Mesodermal cell (in vitro differentiated cells): ENCODE data around the gene AKR7A3.
"Not testable (repeated sequence)": the region's sequence is repeated elsewhere in the genome, so short reads cannot be mapped to it uniquely, and the experiment has no call there.

Experiments used
- H3K27ac ChIP-seq: 2 replicates; pipeline ENCODE4 v1.7.0; 2013; ENCODE audit warnings: mild to moderate bottlenecking, low read depth, low read length, moderate library complexity; ENCODE audit not compliant: severe bottlenecking
- H3K36me3 ChIP-seq: 2 replicates; pipeline ENCODE4 v1.7.1; 2013; ENCODE audit warnings: mild to moderate bottlenecking, low read length, moderate library complexity; ENCODE audit not compliant: control insufficient read depth, insufficient read depth
- H3K4me1 ChIP-seq: one replicate; pipeline ENCODE4 v1.7.1; 2013; ENCODE audit warnings: mild to moderate bottlenecking, low read length; ENCODE audit not compliant: insufficient read depth, control insufficient read depth, poor library complexity, severe bottlenecking
- H3K4me3 ChIP-seq: 2 replicates; pipeline ENCODE4 v1.7.0; 2013; ENCODE audit warnings: low read length, control low read depth, mild to moderate bottlenecking; ENCODE audit not compliant: insufficient read depth, poor library complexity, severe bottlenecking; ENCODE audit errors: extremely low read depth
- H3K9me3 ChIP-seq: 2 replicates; pipeline ENCODE4 v1.7.1; 2013; ENCODE audit warnings: mild to moderate bottlenecking, low read length, moderate library complexity; ENCODE audit not compliant: control insufficient read depth
- WGBS, 2 experiments: methylation state at CpG; one replicate each; pipeline ENCODE4 v1.1.5; 2013; ENCODE audit warnings: missing lambda C conversion rate in 2 of 2; ENCODE audit not compliant: insufficient coverage in 2 of 2; 5-methylcytosine and 5-hydroxymethylcytosine counted together

AKR7A3 gene

DNA sequence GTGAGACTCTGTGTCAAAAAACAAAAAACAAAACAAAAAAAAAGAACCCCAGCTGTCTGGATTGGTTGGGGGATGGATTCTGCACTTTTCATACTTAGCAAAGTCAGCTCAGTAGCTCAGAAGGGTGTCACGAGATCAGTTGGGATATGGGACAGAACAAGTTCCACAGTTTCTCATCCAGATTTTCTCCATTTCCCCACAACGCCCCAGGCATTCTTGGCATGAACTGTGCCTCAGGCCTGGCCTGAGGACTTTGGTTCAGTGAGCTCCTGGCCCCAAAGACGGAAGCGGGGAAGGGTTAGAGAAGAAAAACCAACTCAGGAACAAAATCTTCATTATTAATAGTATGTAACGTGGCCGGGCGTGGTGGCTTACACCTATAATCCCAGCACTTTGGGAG is 21.5 kb upstream of the AKR7A3 start:
- Histone ChIP-seq H3K4me3 (no peak overlapping the region), H3K9me3 (no peaks in the 10 kb centered on the region), H3K27ac (no peak overlapping the region), H3K36me3 (peaks cover 47% of the 10 kb centered on the region), H3K4me1 (peaks cover 12% of the 10 kb centered on the region)
- 100% methylated on average over 1 of the region's 7 CpGs; no CpG with 5 or more reads in 1 of the 2 experiments for WGBS, 2 experiments

DNA sequence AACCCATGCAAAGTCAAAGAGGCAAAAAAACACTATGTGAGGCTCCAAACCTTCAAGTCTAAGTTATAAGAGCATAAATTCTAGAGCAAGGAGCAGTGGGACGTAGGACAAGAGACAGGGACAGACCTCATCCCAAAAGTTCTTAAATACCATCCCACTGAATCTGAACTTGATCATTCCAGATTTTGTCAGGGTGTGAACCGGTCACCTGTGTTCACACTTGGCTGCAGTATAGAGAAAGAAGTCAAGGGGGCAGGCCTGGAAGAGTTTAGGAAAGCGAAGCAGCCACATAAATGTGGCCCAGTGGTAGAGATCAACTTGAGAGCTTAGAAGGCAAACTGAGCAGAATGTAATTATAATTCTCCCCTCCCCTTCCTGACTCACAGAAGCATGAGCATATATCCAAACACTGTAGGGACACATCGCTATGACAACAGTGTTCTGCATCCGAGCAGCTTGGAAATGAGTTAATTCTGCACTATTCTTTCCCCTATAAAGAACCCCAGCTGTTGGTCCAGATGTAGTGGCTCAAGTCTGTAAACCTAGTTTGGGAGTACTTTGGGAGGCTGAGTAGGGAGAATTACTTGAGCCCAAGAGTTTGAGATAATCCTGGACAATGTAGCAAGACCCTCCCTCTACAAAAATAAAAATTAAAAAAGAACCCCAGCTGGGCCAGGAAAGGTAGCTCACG is 20.7 kb upstream of the AKR7A3 start:
- Histone ChIP-seq H3K4me1 (peaks cover 12% of the 10 kb centered on the region), H3K27ac (no peak overlapping the region), H3K9me3 (no peaks in the 10 kb centered on the region), H3K4me3 (no peak overlapping the region), H3K36me3 (peaks cover 51% of the 10 kb centered on the region)
- WGBS, 2 experiments, result 100% methylated on average over 5 of the region's 6 CpGs

DNA sequence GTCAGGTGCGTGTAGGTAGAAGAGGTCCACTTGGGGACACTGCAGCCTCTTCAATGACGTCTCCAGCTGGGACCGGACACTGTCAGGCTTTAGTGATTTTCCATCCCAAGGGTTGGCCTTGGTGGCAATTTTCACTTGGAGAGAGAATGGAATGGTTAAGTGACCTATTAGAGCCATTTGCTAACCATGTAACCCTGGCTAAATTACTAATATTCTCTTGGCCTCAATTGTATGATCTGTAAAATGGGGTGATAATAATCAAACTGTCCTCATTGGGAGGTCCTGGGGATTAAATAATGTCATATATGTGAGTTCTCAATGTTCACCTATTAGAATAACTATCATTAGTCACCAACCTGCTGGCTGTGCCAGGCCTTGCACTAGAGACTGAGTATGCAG is 19.9 kb upstream of the AKR7A3 start:
- 85% methylated on average over 3 of the region's 3 CpGs; no CpG with 5 or more reads in 1 of the 2 experiments for WGBS, 2 experiments
- Histone ChIP-seq H3K4me1 (peaks cover 9% of the 10 kb centered on the region), H3K9me3 (no peaks in the 10 kb centered on the region), H3K36me3 (peaks cover 54% of the 10 kb centered on the region), H3K27ac (no peak overlapping the region), H3K4me3 (no peak overlapping the region)

DNA sequence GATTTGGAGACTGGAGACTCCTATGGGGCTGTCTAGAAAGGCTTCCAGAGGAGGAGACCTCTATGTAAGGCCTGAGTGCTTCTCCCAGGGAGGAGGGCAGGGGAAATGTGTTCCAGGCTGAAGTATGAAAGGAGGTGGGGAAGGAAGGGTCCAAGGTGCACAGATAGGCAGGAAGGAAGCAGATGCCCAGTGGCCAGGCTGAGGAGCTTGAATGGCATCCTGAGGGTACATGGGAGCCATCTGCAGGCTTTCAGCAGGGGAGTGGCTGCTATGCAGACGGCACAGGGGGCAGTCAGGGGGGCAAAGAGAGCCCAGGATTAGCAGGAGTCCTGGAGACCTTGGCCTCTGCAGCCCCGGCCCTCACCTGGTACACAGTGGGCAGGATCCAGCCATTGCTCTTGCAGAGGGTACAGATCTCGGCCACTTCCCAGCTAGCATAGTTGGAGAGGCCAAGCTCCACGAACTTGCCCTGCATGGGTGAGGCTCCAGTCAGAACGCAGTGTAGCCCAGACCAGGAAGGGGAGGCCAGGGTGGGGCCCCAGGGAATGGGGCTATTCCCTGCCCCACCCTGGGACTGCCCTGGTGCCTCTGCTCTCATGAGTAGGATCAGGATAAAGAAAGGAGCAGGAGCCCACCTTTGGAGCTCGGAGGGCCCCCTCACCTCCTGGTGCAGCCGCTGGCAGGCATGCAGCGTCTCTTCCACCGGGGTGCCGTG is 19.4 kb upstream of the AKR7A3 start:
- peaks cover 5% of the 10 kb centered on the region for H3K4me1 ChIP-seq
- no peak overlapping the region for H3K4me3 ChIP-seq
- no peak overlapping the region for H3K27ac ChIP-seq
- peaks cover 59% of the 10 kb centered on the region for H3K36me3 ChIP-seq
- WGBS, 2 experiments, result 96 to 99% methylated on average over 9 to 10 of the region's 10 CpGs
- no peaks in the 10 kb centered on the region for H3K9me3 ChIP-seq

DNA sequence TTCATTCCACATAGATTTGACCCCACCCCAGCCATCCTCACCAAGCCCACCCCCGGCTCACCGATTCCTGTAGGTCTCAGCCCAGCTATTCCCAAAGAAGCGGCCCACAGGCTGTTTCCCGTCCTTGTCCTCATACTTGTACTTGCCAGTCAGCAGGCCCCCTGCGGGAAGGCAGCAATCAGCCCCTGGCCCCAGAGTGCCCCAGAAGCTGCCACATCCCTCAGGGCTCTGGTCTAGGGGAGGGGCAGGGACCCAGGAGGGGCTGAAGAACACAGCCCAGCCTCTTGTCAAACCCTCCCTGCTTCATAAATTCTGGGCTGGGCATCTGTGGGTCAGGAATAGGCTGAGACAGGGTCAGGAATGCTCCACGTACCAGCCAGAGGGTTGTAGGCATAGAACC is 18.4 kb upstream of the AKR7A3 start:
- H3K4me1 ChIP-seq, result peaks cover 5% of the 10 kb centered on the region
- H3K36me3 ChIP-seq, result peaks cover 64% of the 10 kb centered on the region
- H3K9me3 ChIP-seq, result no peaks in the 10 kb centered on the region
- no peak overlapping the region for H3K4me3 ChIP-seq
- no peak overlapping the region for H3K27ac ChIP-seq
- WGBS, 2 experiments, result 96 to 100% methylated on average over 2 to 5 of the region's 6 CpGs

DNA sequence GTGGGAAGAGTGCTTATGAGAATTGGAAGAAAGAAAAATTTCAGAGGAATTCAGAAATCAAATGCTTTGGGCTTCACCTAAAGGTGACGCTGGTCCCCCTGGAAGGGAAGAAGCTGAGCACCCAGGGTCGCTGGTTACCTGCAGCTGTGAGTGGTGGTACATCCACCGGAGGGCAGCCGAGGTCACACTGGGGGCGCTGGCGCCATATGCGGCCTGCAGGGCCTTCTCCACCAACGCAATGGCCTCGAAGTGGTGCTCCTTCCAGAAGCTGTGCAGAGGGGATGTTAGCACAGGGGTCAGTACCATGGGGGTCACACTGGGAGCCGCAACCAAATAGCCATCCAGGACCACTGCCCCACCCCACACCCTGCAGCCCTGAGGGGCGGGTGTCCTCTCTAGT is 17.3 kb upstream of the AKR7A3 start:
- Histone ChIP-seq H3K4me3 (no peak overlapping the region), H3K9me3 (no peaks in the 10 kb centered on the region), H3K36me3 (peaks cover 64% of the 10 kb centered on the region), H3K4me1 (peaks cover 4% of the 10 kb centered on the region), H3K27ac (no peak overlapping the region)
- 93 to 99% methylated on average over 6 to 8 of the region's 11 CpGs for WGBS, 2 experiments

DNA sequence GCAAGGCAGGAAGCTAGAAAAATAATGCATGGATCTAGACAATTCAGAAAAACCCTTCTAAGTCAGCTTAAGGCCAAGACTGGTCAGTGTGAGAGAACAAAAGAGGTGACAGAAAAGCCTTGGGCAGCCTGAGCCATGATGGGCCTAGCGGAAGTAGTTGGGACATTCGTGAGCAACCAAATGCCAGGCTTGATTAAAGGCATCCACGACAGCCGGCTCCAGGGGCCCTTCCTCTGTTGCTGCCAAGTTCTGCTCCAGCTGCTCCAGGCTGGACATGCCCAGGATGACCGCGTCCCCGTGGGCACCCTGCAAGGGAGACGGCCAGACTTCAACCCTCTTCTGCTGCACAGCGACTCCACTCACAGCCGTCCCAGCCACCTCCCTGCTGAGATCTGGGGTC is 15.5 kb upstream of the AKR7A3 start:
- not testable (repeated sequence) for H3K4me3 ChIP-seq, H3K9me3 ChIP-seq, H3K27ac ChIP-seq, H3K4me1 ChIP-seq
- 96 to 100% methylated on average over 4 to 7 of the region's 10 CpGs for WGBS, 2 experiments
- H3K36me3 ChIP-seq, result peaks cover 66% of the 10 kb centered on the region

DNA sequence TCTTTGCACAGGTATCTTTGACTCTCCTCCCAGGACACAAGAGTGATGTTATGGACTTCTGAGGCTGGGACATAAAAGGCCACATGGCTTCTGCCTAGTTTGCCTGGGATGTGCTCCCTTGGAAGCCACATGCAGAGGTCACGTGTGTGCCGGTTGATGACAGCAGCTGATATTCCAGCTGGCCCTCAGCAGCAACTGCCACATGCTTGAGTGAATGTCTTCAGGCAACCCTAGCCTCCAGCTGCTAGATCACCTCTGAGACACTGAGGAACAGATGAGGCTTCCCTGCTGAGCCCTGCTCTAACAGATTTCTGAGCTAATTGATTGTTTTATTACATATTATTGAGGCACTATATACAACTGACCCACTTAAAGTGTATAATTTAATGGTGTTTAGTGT is 11.6 kb upstream of the AKR7A3 start:
- H3K4me3 ChIP-seq, result no peak overlapping the region
- no peaks in the 10 kb centered on the region for H3K4me1 ChIP-seq
- H3K36me3 ChIP-seq, result peaks cover 29% of the 10 kb centered on the region
- H3K9me3 ChIP-seq, result peaks cover 6% of the 10 kb centered on the region
- no peak overlapping the region for H3K27ac ChIP-seq
- WGBS, 2 experiments, result 86 to 90% methylated on average over 2 of the region's 2 CpGs

DNA sequence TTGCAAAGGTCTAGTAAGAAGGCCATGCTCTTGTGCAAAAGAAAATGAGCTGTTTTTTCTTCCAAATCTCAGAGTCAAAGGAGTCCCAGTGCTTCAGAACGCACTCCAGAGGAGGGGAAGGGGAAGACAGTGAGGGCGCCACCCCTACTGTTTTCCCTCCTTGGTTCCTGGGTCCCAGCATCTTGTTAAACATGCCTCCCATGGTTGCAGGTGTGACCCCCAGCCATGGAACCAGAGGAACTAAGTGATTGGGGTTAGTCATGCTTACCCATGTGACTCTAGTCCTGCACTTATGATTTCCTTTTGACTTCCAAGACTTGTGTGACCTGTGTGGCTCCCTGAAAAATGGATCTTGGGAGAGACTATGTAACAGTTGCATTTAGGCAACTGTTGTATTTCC is 6.1 kb upstream of the AKR7A3 start:
- 71 to 100% methylated on average over 1 to 2 of the region's 2 CpGs for WGBS, 2 experiments
- no peak overlapping the region for H3K27ac ChIP-seq
- H3K36me3 ChIP-seq, result peaks cover 9% of the 10 kb centered on the region
- H3K9me3 ChIP-seq, result peaks cover 28% of the 10 kb centered on the region
- no peak overlapping the region for H3K4me3 ChIP-seq
- H3K4me1 ChIP-seq, result no peaks in the 10 kb centered on the region

DNA sequence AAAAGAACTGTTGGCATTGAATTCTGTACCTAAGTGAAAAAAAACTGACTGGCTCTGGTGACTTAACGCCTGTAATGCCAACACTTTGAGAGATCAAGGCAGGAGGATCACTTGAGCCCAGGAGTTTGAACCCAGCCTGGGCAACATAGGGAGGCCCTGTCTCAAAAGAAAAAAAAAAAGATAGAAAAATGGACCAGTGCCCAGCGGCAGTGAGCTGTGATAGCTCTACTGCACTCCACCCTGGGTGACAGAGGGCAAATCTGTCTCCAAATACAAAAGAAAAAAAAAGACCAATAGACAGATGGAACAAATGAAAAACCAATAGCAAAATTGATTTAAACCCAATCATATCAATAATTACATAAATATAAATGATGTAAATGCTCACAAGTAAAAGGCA is 674 bp upstream of the AKR7A3 start:
- WGBS, 2 experiments, result 39 to 71% methylated on average over 1 of the region's 2 CpGs
- H3K27ac ChIP-seq, result no peak overlapping the region
- H3K36me3 ChIP-seq, result peaks cover 5% of the 10 kb centered on the region
- peaks cover 13% of the 10 kb centered on the region for H3K9me3 ChIP-seq
- H3K4me3 ChIP-seq, result no peak overlapping the region
- no peaks in the 10 kb centered on the region for H3K4me1 ChIP-seq
